Heart left ventricle (tissue), 16 donors: ENCODE data around the gene SYNPO2. TPM values are rescaled to one million over a fixed set of nuclear protein-coding genes. Genes with fewer than 3 reads are reported as not detected.

Experiments
- ATAC-seq, 4 donors: fragments of 200-7000 bp; cut with Tn5 transposase; one replicate each; pipeline ENCODE4 v1.9.1; 2020 to 2022; ENCODE audit warnings: moderate library complexity in 4 of 4, mild to moderate bottlenecking in 3 of 4, moderate number of reproducible peaks in 1 of 4
- DNase-seq, 5 donors: peaks; one replicate each; pipeline ENCODE4 v3.0.0-alpha.2; 2020
- H3K27ac ChIP-seq, 12 donors: fragments of 200-600 bp; sonication (generic) in 4 of 12; one replicate each; pipeline versions ENCODE4 v1.5.0 to v1.8.0; 2016 to 2022; ENCODE audit warnings: mild to moderate bottlenecking in 2 of 12
- H3K27me3 ChIP-seq, 9 donors: fragments of 200-600 bp; sonication (generic) in 2 of 9; one replicate each; pipeline versions ENCODE4 v1.5.1 to v1.8.0; 2016 to 2022; ENCODE audit warnings: mild to moderate bottlenecking in 3 of 9
- H3K36me3 ChIP-seq, 9 donors: fragments of 200-600 bp; sonication (generic) in 2 of 9; one replicate each; pipeline versions ENCODE4 v1.5.0 to v1.8.0; 2018 to 2022; ENCODE audit warnings: mild to moderate bottlenecking in 2 of 9
- H3K4me1 ChIP-seq, 12 donors: fragments of 200-600 bp; sonication (generic) in 4 of 12; one replicate each; pipeline versions ENCODE4 v1.5.0 to v1.8.0; 2016 to 2022; ENCODE audit warnings: mild to moderate bottlenecking in 3 of 12
- H3K4me3 ChIP-seq, 12 donors: fragments of 200-600 bp; sonication (generic) in 4 of 12; one replicate each; pipeline versions ENCODE4 v1.5.0 to v1.8.0; 2017 to 2022; ENCODE audit warnings: mild to moderate bottlenecking in 9 of 12, moderate library complexity in 4 of 12
- H3K9me3 ChIP-seq, 12 donors: fragments of 200-600 bp; sonication (generic) in 4 of 12; one replicate each; pipeline versions ENCODE4 v1.5.0 to v1.8.0; 2016 to 2022; ENCODE audit warnings: mild to moderate bottlenecking in 1 of 12
- POLR2A ChIP-seq, 2 donors: fragments of 450-650 bp; IDR thresholded peaks; one replicate each; pipeline ENCODE4 v1.6.1; 2017; ENCODE audit warnings: antibody characterized with exemption in 2 of 2, mild to moderate bottlenecking in 2 of 2, moderate library complexity in 2 of 2
- WGBS, 4 donors: extraction: QIAGEN DNeasy Blood & Tissue Kit in 2 of 4; methylation state at CpG; one replicate each; pipeline versions ENCODE4 v1.1.5 to v1.1.7; 2013 to 2018; 5-methylcytosine and 5-hydroxymethylcytosine counted together
- intact Hi-C, 10 donors: fragments of 100-400 bp; cut with DNase I; formaldehyde crosslinking; loops; one replicate each; pipeline versions ENCODE4 v1.11.1 to v1.14.2; 2022
- polyA plus RNA-seq, 2 donors: library from polyadenylated mRNA; stranded (reverse); fragments of 200-250 nt; gene quantifications; one replicate each; pipeline ENCODE4 v1.2.3, GENCODE V29; 2013
- total RNA-seq, 9 donors: library from RNA; depleted of rRNA in 2 of 9; stranded (reverse); fragments of >200 nt in 2 of 9; fragmentation: NEBNext Ultra II Directional in 3 of 9; extraction: Animal tissue kit (Norgen Biotek cat#: 25700) in 3 of 9; gene quantifications; one replicate each; pipeline versions ENCODE4 v1.1.0 to v1.2.4, GENCODE V29; 2016 to 2023
- TF ChIP-seq, protein P1 (sequence below), 12 donors: fragments of 200-600 bp; sonication (generic) in 4 of 12; IDR thresholded peaks; one replicate each; pipeline versions ENCODE4 v1.5.0 to v1.8.0; 2018 to 2022; ENCODE audit warnings: antibody characterized with exemption in 12 of 12, mild to moderate bottlenecking in 5 of 12
- donor health status: ischemic (EF 13 %, LVEDD 7.1; RV severe dilation, severe dysfunction).
- donor health status: healthy with polysubstance abuse.
- donor health status: DM: no; HTN: yes; CAD: no.
- donor health status: DM: no; HTN: no; CAD: no.
- donor health status: ischemic (EF 25% LVEDD 6.9; RV normal size, moderate dysfunction).
- donor health status: ischemic (EF 25% LVEDD 5.7; RV mildly dilated, moderate dysfunction).
- donor health status: healthy.
- donor health status: DM: yes; HTN: yes; CAD: no.
- donor health status: ischemic (EF 35%, LVEDD 5.7; RV mildly dilated, moderate dysfunction).
- donor health status: nonischemic (EF 11% LVEDD 7.7; RV severe dilation, severe dysfunction).
- donor health status: DM: yes; HTN: yes; CAD: no.
- donor health status: PGD.
- donor health status: ischemic (EF 29% LVEDD 5.4; RV normal size, mild dysfunction).
- donor health status: nonischemic (EF 23%, LVEDD 6.1; RV moderate dilation, normal function).

The SYNPO2 gene
- total and polyA plus RNA-seq, 11 donors: 31.2 to 290 (median 231) TPM

DNA sequence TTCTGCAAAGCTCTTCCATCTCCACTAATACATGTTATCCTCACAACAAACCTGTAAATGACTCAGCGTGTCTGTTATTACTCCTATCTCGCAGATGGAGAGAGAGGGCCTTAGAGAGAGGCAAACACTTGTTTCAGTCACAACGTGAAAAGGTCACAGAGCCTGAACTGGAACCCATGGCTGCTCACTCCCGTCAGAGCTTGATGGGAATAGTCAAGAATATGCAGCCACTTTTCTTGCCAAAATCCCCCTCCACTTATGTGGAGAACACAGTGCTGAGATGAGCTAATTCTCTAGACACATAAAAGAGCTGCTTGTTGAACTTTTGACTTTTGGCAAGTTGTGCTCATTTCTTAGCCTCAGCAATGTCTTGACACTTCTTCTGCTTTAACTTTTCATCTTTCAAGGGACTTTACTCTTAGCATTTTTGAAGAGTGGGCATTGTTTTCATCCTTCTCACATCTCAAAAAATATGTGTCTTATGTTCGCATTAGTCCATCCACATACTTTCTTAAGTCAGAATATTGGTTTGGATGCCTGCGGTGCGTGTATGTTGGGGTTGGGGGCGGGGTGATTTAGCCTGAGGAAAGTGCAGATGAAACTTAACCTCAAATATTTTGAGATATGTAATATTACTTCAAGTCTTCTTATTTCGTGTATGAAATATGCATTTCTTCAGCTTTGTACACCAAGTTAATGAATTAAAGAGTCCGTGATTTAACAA, 69.2 kb downstream of the SYNPO2 start:
- TF ChIP-seq POLR2A (IDR thresholded peaks at IDR 0.05): no peak
- TF ChIP-seq, protein P1, sequence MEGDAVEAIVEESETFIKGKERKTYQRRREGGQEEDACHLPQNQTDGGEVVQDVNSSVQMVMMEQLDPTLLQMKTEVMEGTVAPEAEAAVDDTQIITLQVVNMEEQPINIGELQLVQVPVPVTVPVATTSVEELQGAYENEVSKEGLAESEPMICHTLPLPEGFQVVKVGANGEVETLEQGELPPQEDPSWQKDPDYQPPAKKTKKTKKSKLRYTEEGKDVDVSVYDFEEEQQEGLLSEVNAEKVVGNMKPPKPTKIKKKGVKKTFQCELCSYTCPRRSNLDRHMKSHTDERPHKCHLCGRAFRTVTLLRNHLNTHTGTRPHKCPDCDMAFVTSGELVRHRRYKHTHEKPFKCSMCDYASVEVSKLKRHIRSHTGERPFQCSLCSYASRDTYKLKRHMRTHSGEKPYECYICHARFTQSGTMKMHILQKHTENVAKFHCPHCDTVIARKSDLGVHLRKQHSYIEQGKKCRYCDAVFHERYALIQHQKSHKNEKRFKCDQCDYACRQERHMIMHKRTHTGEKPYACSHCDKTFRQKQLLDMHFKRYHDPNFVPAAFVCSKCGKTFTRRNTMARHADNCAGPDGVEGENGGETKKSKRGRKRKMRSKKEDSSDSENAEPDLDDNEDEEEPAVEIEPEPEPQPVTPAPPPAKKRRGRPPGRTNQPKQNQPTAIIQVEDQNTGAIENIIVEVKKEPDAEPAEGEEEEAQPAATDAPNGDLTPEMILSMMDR (IDR thresholded peaks at IDR 0.05): no peak
- peaks cover 0 to 16% (median 0%) of the 10 kb centered on the region in 9 donors for H3K36me3 ChIP-seq
- H3K27me3 ChIP-seq: no peaks in the 10 kb centered on the region
- H3K27ac ChIP-seq: peak overlapping the region in 11 of 12 donors; percentile 5 to 84 (median 55)
- DNase-seq (peak in 1 of 5 donors; percentile 76), ATAC-seq (peak; percentile 58 to 94 (median 76))
- no peaks in the 10 kb centered on the region for H3K9me3 ChIP-seq
- WGBS, 4 donors: 57 to 69% (median 64%) methylated on average over 10 of the region's 10 CpGs
- intact Hi-C loops: loop anchor here in 1 of 10 donors (5.0 kb wide), 1 partner anchor 36 kb away; no protein-coding TSS in a partner anchor
- H3K4me1 ChIP-seq: peaks cover 0 to 74% (median 45%) of the 10 kb centered on the region in 12 donors
- no peak overlapping the region for H3K4me3 ChIP-seq

- ATAC-seq (no peak), DNase-seq (no peak)
- no peaks in the 10 kb centered on the region for H3K27me3 ChIP-seq
- no peak overlapping the region for H3K4me3 ChIP-seq
- peaks cover 0 to 16% (median 0%) of the 10 kb centered on the region in 9 donors for H3K36me3 ChIP-seq
- H3K4me1 ChIP-seq: peaks cover 2 to 73% (median 37%) of the 10 kb centered on the region in 12 donors
- intact Hi-C loops: loop anchor here in 2 of 10 donors (10.0 kb wide), 2 partner anchors 68 to 218 kb away; no protein-coding TSS in a partner anchor
- H3K9me3 ChIP-seq: no peaks in the 10 kb centered on the region
- H3K27ac ChIP-seq: peak overlapping the region in 4 of 12 donors; percentile 12 to 84 (median 20)
- TF ChIP-seq POLR2A (IDR thresholded peaks at IDR 0.05): no peak
- TF ChIP-seq, protein P1 (IDR thresholded peaks at IDR 0.05): no peak
Observed at GRCh38 chr4:118962540-118962939, 73.9 kb downstream of the SYNPO2 start.

DNA sequence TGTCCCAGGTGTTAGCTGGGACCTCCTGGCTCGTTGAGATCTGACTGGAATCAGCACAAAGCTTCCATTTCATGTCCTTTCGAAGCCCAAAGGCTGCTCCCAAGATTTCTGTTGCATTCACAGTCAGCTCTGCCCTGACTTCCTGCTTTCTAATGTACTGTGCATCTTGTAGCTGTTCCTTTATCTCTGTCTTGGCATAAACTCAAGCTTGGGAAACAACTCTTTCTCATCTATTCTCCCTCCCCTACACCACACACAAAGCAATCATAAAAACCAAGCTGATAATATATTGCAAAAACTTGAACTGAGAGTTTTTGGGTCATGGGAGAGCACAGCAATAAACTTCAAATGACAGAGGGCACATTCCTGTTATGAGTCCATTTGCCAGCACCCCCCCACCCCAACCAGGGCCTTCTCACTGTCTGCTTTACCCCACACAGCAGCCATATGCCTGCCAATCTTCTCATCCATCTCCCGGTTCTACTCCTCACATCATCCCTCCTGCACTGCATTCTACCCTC, 76.3 kb downstream of the SYNPO2 start:
- Histone ChIP-seq H3K4me3 (no peak overlapping the region), H3K27me3 (no peaks in the 10 kb centered on the region), H3K36me3 (peaks cover 0 to 9% (median 0%) of the 10 kb centered on the region in 9 donors), H3K27ac (peak overlapping the region in 9 of 12 donors; percentile 14 to 84 (median 27)), H3K9me3 (no peaks in the 10 kb centered on the region), H3K4me1 (peaks cover 2 to 75% (median 54%) of the 10 kb centered on the region in 12 donors)
- TF ChIP-seq POLR2A (IDR thresholded peaks at IDR 0.05): no peak
- TF ChIP-seq, protein P1 (IDR thresholded peaks at IDR 0.05): no peak
- intact Hi-C loops: loop anchor here in 8 of 10 donors (5.0 to 10.0 kb wide), 6 partner anchors 70 to 223 kb away; partner anchors contain the start of gene SYNPO2 (in 2 of the 8)
- DNase-seq (no peak), ATAC-seq (peak in 2 of 4 donors; percentile 18 to 37)
- WGBS, 4 donors: 33 to 58% (median 49%) methylated on average over 3 of the region's 3 CpGs

DNA sequence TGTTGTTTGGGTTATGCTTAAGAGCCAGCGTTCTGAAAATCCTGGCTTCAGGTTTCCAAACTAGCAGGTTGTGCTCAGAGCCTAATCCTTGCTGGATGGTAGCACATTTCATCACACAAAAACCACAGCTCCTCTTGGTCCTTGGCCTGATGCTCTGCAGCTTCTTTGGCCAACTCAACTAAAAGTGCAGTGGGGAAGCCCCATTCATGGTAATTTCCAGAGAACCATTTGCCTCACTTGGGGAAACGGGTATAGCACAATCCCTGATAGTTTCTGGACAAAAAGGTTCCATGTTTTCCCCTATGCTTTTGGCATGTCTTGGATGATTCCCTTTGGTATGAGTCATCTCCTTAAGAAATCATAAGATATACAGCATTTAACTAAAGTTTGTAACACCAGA, 78.7 kb downstream of the SYNPO2 start:
- H3K4me3 ChIP-seq: no peak overlapping the region

More for the DNA sequence above, 78.7 kb downstream of the SYNPO2 start:
- peaks cover 2 to 87% (median 51%) of the 10 kb centered on the region in 12 donors for H3K4me1 ChIP-seq
- 70 to 79% (median 75%) methylated on average over 2 of the region's 2 CpGs for WGBS, 4 donors
- intact Hi-C loops: loop anchor here in 8 of 10 donors (5.0 to 10.0 kb wide), 6 partner anchors 73 to 225 kb away; partner anchors contain the start of gene SYNPO2 (in 2 of the 8)
- peak overlapping the region; percentile 7 to 86 (median 72) for H3K27ac ChIP-seq
- H3K9me3 ChIP-seq: no peaks in the 10 kb centered on the region
- DNase-seq (no peak), ATAC-seq (no peak)
- no peaks in the 10 kb centered on the region for H3K27me3 ChIP-seq
- H3K36me3 ChIP-seq: peaks cover 0 to 2% (median 0%) of the 10 kb centered on the region in 9 donors
- TF ChIP-seq POLR2A (IDR thresholded peaks at IDR 0.05): no peak
- TF ChIP-seq, protein P1 (IDR thresholded peaks at IDR 0.05): no peak
